Stimulated activated CD4-positive, alpha-beta T cell treated with anti-CD3 and anti-CD28 coated beads, Interleukin-4, amount 100 ng/mL, for 1 hour (primary cell): ENCODE results near the gene CLDN18.

Experiments used
- DNase-seq: peaks from one replicate; pipeline ENCODE4 v3.0.0-alpha.2; 2020

Gene CLDN18

GRCh38 chr3:138065949-138066348 is 56.0 kb downstream of the CLDN18 start:
- DNase-seq: no peak

GRCh38 chr3:138066383-138066782 is 56.4 kb downstream of the CLDN18 start:
- DNase-seq: no peak

- no peak for DNase-seq
Measured at GRCh38 chr3:138066972-138067371, 57.0 kb downstream of the CLDN18 start.

- DNase-seq: no peak
Measured at GRCh38 chr3:138068046-138068445, 58.1 kb downstream of the CLDN18 start.

GRCh38 chr3:138068579-138069174 is 58.7 kb downstream of the CLDN18 start:
- DNase-seq: peak; percentile 81

- DNase-seq: no peak
Measured at GRCh38 chr3:138070006-138070405, 60.0 kb downstream of the CLDN18 start.

GRCh38 chr3:138072796-138073195 is 62.8 kb downstream of the CLDN18 start:
- DNase-seq: no peak

GRCh38 chr3:138078096-138078495 is 68.1 kb downstream of the CLDN18 start:
- no peak for DNase-seq

- DNase-seq: no peak
Measured at GRCh38 chr3:138078901-138079344, 69.0 kb downstream of the CLDN18 start.

GRCh38 chr3:138079901-138080300 is 69.9 kb downstream of the CLDN18 start:
- DNase-seq: no peak

- no peak for DNase-seq
Measured at GRCh38 chr3:138081371-138082084, 71.6 kb downstream of the CLDN18 start.

- no peak for DNase-seq
Measured at GRCh38 chr3:138082085-138082991, 72.4 kb downstream of the CLDN18 start.

- DNase-seq: no peak
Measured at GRCh38 chr3:138082992-138083386, 73.0 kb downstream of the CLDN18 start.
